NCI-H2081 (cell line): ENCODE measurements around the gene SPIN3.
"Not testable (repeated sequence)": the region's sequence is repeated elsewhere in the genome, so short reads cannot be mapped to it uniquely, and the experiment has no call there.

ENCODE experiments used
- DNase-seq, 2 experiments: peaks; one replicate each; lab custom pipeline; 2025; lab: John Stamatoyannopoulos, UW

SPIN3 gene

DNA sequence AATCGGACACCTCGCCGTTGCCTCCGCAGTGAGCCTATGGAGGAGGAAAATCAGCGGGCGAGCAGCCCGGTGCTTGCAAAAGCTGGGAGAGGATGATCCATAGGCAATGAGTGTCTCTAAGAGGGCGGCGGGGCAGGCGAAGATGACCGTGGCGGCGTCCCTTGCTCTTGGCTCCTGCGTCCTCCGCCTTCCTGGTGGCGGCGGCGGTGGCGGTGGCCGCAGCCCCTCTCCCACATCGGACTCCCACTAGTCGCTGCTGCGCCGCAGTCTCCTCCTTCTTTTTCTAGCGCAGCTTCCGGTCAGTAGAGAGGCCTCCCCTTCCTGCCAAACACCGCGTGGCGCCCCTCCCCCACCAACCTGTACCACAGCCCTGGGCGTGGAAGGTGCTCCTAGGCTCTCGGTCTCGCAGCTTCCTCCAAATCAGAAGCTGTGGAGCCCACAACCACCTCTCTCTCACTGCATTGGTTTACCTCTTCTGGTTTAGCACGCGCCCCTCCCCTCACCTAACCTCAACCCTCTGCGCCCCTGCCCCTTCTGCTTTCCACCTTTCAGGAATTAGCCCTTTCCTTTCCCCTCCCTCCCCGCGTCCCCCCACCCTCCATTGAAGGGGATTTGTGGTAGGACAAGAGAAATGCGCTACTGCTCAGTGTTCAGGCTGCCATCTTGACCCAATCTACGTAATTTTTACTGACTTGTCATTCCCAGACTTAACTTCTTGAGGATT is at the start of gene SPIN3:
Gene SPIN3, minus strand, starts transcription at position 271 of the 724 bp plus-strand sequence. CDS start 594 bp downstream, outside the sequence.
- peak; percentile 88 to 93 for DNase-seq

DNA sequence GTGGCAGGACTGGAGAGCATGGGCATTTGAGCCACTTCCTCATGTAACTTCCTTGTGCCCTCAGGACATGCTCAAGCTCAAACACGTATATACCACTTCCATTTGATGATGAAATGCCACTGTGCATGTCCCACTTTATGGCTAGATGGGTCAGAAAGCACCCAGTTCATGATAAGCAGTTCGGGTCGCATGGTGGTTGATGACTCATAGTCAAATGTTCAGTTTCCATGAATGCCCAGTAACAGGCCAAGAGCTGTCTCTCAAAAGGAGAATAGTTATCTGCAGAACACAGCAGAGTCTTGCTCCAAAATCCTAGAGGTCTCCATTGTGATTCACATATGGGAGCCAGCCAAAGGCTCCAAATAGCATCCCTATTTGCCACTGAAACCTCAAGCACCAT is 48.9 kb upstream of the SPIN3 start:
- DNase-seq, result no peak

DNA sequence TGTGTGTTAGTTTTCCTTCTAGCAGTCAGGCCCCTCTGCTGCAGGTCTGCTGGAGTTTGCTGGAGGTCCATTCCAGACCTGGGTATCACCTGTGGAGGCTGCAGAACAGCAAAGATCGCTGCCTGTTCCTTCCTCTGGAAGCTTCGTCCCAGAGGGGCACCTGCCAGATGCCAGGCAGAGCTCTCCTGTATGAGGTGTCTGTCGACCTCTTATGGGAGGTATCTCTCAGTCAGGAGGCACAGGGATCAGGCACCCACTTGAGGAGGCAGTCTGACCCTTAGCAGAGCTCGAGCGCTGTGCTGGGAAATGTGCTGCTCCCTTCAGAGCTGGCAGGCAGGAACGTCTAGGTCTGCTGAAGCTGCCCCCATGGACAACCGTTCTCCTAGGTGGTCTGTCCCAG is 41.9 kb upstream of the SPIN3 start:
- not testable (repeated sequence) for DNase-seq

DNA sequence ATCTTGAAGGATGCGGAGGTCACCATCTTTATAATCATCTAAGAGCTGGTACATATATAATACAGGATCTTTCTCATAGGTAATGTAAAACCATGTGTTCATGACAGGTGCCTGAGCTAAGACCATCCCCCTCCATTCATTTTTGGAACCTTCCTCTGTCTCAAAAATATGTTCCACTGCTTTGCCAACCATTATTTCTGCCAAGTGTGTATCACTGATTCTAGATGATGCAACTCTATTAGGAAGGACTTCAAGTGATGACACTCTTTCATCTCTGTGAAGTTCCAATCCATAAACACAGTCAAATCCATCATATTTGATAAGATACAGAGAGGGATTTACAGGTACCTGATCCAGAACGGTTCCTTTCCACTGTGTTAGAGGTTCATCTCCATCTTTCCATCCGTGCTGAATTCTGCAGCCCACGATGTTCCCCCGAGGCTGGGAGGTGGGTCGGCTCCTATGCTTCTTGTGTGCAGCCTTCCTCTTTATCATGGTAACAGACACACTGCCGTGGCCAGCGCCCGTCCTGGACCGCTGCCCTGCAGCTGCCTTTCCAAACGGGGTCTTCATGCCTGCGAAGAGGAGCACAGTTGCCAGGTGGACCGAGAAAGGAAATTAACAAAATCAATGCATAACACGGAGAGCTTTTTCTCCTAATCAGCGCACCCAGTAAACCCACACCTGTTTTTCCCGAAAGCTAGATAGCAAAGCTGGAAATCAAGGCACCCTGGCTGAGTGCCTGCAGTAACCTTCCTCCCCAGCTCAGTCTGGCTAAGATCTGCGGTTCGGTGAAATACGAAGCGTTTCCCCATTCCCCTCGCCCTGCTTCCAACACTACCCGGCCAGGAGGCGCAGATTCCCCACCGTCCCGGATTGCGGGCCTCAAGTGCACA is 718 bp downstream of the SPIN3 start:
- DNase-seq, result peak in 1 of 2 experiments; percentile 21

DNA sequence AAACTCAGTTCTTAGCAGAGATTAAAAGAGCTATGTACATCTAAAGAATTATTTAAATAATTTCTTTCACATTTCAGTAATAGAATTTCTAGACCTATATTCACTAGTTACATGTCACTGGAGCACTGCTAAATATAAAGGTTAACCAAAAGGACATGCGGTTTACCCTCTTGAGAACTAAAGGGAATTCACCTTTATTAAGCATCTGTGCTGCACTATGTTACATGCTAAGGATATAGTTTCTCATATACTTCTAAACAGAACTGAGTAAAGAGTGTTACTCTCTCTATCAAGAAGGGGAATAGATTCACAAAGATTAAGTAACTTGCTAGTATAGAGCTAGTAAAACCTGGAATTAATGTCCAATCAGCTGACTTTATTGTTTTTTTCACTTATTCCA is 7.6 kb downstream of the SPIN3 start:
- no peak for DNase-seq

DNA sequence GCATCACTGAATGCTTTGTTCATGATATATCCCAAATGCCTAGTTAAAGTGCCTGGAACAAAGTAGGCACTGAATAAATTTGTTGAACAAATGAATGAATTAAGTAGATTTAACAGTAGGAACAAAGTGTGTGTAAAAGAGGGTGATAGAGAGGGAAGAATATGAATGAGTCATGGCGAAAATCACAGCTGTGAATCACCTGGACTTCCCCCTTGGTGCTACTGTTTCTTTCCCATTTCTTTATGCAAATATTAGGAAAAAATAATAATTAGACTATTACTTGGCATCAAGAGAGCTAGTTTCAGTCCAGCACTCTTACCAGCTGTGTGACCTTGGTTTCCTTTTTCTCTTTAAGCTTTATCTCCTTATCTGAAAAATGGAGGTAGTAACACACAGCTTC is 9.2 kb downstream of the SPIN3 start:
- DNase-seq, result no peak

DNA sequence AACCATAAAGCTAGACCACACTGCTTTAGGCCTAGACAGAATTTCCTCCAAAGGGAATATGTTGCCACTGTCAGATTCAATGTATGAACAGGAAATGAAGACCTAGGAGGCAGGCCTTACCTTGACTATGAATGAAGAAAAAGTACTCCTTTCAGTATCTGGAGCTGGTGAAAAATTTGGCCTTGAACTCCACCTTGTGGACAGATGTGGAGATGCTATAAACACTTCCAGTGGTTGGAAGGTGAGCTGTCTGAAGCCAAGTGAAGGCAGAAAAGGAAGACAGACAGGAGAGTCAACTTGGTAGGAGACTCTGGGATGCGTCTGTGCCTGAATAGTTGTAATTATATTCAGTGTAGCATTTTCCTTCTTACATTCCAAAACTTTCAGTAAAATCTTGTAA is 17.2 kb downstream of the SPIN3 start:
- peak; percentile 43 for DNase-seq

DNA sequence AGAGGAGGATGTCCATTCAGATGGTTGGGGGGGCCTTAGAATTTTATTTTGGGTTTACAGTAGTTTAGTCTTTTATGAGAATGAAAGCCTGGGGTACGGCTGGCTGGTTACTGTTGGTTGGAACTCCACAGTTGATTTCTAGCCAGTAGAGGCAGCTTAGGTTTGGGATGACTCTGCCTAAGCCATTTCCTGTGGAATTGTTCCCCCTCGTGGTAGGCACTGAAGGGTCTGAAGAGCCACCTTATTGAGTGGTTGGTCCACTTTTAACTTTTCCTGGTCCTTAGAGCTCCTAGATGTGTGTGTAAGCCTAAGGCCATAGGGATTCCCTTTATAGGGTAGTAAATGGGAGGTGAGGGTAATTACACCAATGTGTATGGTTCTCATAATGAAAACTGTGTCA is 19.7 kb downstream of the SPIN3 start:
- DNase-seq, result no peak

DNA sequence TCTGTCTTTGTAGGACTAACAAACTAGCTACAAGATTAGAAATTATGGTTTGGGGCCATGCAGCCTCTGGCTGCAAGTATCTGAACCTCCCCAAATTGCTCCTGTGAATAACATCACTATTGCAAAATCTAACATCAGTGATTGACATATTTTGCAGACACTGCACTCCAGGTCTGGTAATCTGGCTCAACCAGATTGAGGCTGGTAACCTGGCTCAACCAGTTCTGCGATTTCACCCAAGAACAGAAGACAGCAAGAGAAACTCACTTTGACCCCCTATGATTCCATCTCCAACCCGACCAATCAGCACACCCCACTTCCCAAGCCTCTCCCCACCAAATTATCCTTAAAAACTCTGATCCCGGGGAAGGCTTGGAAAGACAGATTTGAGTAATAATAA is 20.9 kb downstream of the SPIN3 start:
- no peak for DNase-seq

DNA sequence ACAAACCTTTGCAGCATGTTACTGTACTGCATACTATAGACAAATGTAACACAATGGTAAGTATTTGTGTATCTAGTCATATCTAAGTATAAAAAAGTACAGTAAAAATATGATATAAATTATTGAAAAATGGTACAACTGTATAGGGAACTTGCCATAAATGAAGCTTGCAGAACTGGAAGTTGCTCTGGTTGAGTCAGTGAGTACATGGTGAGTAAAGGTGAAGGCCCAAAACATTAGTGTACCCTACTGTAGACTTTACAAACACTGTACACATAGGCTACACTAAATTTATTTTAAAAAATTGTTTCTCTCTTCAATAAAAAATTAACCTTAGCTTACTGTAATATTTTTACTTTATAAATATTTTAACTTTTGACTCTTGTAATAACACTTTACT is 25.8 kb downstream of the SPIN3 start:
- DNase-seq, result no peak

DNA sequence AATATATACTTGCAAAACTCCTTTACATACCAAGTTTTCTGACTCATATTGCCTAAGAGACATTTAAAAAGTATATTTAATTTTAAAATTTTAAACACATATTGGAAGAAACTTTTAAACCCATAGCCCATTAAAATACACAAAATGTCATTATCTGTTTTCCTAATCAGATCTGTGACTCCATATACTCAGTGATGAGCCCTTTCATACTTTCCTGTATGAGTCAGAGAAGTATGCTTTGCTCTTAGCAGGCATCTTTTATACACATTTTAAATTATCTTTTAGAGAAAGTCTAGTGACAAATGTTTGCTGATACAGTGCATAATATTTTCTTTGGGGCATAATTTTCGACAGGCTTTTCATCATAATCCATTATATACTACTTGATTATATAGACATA is 26.4 kb downstream of the SPIN3 start:
- DNase-seq, result no peak

DNA sequence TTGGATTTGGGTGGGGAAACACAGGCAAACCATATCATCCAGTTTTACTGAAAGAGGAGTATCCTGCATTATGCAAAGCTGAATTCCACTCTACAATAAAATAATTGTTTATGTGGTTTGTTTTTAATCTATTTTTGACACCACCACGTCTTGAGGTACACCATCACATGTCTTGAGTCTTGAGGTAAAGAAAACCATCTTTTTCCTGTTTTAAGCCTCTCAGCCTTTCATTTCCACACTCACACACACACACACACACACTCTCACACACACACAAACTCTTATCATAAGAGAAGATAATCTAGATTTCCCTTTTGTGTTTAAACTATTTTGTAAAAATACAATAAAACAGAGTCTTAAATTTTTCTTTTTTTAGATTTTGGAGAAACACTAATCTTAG is 32.0 kb downstream of the SPIN3 start:
- no peak for DNase-seq

DNA sequence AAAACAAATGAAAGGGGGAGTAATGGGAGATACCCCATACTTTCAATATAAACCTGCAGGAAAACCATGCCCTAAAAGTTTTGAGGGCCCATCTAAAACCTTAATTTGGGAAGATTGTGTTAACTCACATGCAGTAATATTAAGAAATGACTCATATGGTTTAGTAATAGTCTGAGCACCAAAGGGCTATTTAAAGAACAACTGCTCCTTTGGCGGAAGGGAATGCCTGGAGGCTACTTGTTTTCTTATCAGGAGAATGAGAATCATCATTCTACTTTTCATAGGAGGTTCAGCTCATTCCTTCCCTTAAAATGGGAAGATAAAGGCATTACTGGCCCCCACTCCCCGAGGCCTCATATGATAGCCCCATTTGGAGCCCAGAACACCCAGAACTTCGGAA is 47.6 kb downstream of the SPIN3 start:
- no peak for DNase-seq

DNA sequence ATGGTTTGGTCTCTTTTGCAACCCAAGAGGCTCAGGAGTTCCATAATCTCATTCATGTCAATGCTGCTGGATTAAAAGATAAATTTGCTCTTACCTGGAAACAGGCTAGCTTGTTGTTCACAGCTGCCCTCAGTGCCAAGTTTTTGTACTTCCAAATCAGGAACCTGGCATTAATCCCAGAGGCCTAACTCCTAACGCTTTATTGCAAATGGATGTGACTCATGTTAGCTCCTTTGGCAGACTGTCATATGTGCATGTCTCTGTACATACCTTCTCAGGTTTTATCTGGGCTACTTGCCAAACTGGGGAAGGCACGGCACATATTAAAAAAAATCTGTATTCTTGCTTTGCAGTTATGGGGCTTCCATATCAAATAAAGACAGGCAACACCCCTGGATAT is 49.1 kb downstream of the SPIN3 start:
- peak; percentile 68 to 91 for DNase-seq

DNA sequence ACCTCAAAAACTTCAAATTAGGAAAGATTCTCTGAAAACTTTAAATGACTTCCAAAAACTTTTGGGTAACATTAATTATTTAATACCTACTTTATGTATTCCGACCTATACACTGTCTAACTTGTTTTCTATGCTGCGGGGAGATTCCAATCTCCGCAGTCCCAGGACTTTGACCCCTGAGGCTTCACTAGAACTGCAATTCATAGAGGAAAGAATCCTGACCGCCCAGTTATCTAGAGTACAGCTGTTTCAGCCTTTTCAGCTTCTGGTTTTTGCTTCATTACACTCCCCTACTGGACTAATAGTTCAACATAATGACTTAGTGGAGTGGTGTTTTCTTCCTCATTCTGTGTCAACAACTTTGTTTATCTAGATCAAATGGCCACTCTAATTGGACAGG is 50.1 kb downstream of the SPIN3 start:
- not testable (repeated sequence) for DNase-seq

DNA sequence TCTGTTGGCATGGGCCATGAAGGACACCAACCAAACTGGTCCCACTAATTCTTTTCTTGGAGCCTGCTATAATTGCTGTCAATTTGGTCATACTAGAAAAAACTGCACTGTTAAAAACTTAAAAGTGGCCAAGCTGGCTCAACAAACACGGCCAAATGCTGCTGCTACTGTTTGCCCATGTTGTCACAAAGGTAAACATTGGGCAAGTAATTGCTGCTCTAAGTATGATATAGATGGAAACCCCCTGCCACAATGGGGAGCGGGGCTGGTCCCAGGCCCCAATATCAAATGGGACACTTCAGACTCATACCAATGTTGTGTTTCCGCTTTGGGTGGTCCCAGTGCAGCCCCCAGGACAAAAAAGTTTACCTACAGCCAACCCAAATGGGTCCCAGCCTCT is 52.1 kb downstream of the SPIN3 start:
- no peak for DNase-seq
